Bronchial epithelial cell (primary cell): Measurements from ENCODE around the gene GEMIN5. TPM values are rescaled to one million over a fixed set of nuclear protein-coding genes. Genes with fewer than 3 reads are reported as not detected.

Experiments
- DNase-seq: peaks from one replicate; pipeline ENCODE4 v3.0.0-alpha.2; 2010; ENCODE audit warnings: low read depth
- FAIRE-seq: peaks from 2 replicates; lab custom pipeline; 2011; peaks lifted over from hg19 to GRCh38; lab: Jason Lieb, UNC
- H3K27me3 ChIP-seq: 2 replicates; pipeline ENCODE4 v1.5.1; 2011; ENCODE audit warnings: low read length; ENCODE audit not compliant: control insufficient read depth, insufficient read depth
- H3K36me3 ChIP-seq: 2 replicates; pipeline ENCODE4 v1.5.1; 2011; ENCODE audit warnings: low read length; ENCODE audit not compliant: control insufficient read depth, insufficient read depth
- H3K4me3 ChIP-seq: 2 replicates; pipeline ENCODE4 v1.5.1; 2011; ENCODE audit warnings: mild to moderate bottlenecking, low read depth, low read length, control low read depth
- total RNA-seq: library from RNA; depleted of rRNA; stranded (reverse); fragments of >200 nt; gene quantifications from 2 replicates; pipeline ENCODE4 v1.2.1, GENCODE V29; 2014
- TF ChIP-seq, protein P1 (sequence below): IDR thresholded peaks from 2 replicates; pipeline ENCODE4 v1.5.1; 2011; ENCODE audit warnings: mild to moderate bottlenecking, moderate library complexity, low read length, control low read depth, inconsistent platforms; ENCODE audit not compliant: insufficient read depth, severe bottlenecking

Gene GEMIN5
- total RNA-seq, 1 donor from 2014 or later, result 12.6 TPM

- DNase-seq (no peak), FAIRE-seq (peak; percentile 18)
- TF ChIP-seq, protein P1, sequence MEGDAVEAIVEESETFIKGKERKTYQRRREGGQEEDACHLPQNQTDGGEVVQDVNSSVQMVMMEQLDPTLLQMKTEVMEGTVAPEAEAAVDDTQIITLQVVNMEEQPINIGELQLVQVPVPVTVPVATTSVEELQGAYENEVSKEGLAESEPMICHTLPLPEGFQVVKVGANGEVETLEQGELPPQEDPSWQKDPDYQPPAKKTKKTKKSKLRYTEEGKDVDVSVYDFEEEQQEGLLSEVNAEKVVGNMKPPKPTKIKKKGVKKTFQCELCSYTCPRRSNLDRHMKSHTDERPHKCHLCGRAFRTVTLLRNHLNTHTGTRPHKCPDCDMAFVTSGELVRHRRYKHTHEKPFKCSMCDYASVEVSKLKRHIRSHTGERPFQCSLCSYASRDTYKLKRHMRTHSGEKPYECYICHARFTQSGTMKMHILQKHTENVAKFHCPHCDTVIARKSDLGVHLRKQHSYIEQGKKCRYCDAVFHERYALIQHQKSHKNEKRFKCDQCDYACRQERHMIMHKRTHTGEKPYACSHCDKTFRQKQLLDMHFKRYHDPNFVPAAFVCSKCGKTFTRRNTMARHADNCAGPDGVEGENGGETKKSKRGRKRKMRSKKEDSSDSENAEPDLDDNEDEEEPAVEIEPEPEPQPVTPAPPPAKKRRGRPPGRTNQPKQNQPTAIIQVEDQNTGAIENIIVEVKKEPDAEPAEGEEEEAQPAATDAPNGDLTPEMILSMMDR, result no peak
- H3K27me3 ChIP-seq, result no peaks in the 10 kb centered on the region
- H3K36me3 ChIP-seq, result peaks cover 5% of the 10 kb centered on the region
- no peak overlapping the region for H3K4me3 ChIP-seq
These were observed 74.5 kb downstream of the GEMIN5 start for GRCh38 chr5:154863291-154864080.

GRCh38 chr5:154862766-154863165, 75.2 kb downstream of the GEMIN5 start:
- H3K27me3 ChIP-seq, result no peaks in the 10 kb centered on the region
- TF ChIP-seq, protein P1, result no peak
- FAIRE-seq (no peak), DNase-seq (no peak)
- no peak overlapping the region for H3K4me3 ChIP-seq
- peaks cover 5% of the 10 kb centered on the region for H3K36me3 ChIP-seq

GRCh38 chr5:154861946-154862345, 76.1 kb downstream of the GEMIN5 start:
- TF ChIP-seq, protein P1, result no peak
- no peak for FAIRE-seq
- Histone ChIP-seq H3K4me3 (no peak overlapping the region), H3K36me3 (peaks cover 5% of the 10 kb centered on the region), H3K27me3 (no peaks in the 10 kb centered on the region)
- DNase-seq, result no peak

DNA sequence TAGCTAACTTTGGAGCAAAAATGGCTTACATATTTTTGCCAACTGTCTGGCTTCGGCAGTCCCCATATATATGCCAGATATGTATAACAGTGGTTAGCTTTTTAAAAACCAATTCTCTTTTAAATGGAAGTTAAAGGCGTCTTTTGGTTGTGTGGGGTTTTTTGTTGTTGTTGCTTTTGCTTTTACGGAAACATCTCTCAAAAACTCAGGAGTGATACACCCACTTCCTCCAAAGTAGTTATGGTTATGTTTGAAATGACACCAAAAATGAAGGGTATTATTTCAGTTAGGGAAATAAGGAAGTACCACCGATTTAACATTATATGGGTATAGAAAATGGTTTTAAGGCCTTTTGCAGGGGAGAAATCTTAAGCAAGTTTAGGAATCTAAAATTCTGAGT, 77.2 kb downstream of the GEMIN5 start:
- H3K4me3 ChIP-seq, result no peak overlapping the region
- no peak for FAIRE-seq
- TF ChIP-seq, protein P1, result no peak
- H3K36me3 ChIP-seq, result peaks cover 3% of the 10 kb centered on the region
- DNase-seq, result no peak
- H3K27me3 ChIP-seq, result no peaks in the 10 kb centered on the region

DNA sequence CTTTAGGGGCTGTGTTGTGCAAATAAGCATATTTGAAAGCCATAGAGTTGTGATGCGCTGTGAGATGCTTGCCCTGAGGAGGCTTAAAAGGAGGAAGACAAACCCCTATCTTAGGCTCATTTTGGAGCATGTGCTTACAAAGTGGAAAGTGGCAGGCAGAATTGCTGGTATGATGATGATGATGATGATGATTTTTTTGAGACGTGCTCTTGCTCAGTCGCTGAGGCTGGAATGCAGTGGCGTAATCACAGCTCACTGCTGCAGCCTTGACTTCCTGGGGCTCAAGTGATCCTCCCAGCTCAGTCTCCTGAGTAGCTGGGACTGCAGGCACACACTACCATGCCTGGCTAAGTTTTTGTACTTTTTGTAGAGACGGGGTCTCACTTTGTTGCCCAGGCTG, 77.9 kb downstream of the GEMIN5 start:
- FAIRE-seq (no peak), DNase-seq (peak; percentile 75)
- Histone ChIP-seq H3K4me3 (peak overlapping the region; percentile 74), H3K27me3 (no peaks in the 10 kb centered on the region), H3K36me3 (peaks cover 3% of the 10 kb centered on the region)
- TF ChIP-seq, protein P1, result no peak
